NT2/D1 (cell line): Measurements from ENCODE around the gene GABRA5.

Experiments
- DNase-seq: peaks from one replicate; pipeline ENCODE4 v3.0.0-alpha.2; 2011; ENCODE audit warnings: low read depth, low spot score
- H3K27me3 ChIP-seq: 2 replicates; pipeline ENCODE4 v1.6.0; 2011; ENCODE audit warnings: mild to moderate bottlenecking; ENCODE audit not compliant: insufficient read length, insufficient read depth
- H3K36me3 ChIP-seq: 2 replicates; pipeline ENCODE4 v1.6.1; 2011; ENCODE audit warnings: mild to moderate bottlenecking, low read length, mixed read lengths; ENCODE audit not compliant: insufficient read depth, insufficient read length
- H3K4me1 ChIP-seq: 2 replicates; pipeline ENCODE4 v1.5.1; 2011; ENCODE audit not compliant: insufficient read depth, insufficient read length
- H3K4me3 ChIP-seq: 2 replicates; pipeline ENCODE4 v1.5.1; 2011; ENCODE audit warnings: low read depth; ENCODE audit not compliant: insufficient read length
- H3K9ac ChIP-seq: 2 replicates; pipeline ENCODE4 v1.6.0; 2011; ENCODE audit warnings: low read depth; ENCODE audit not compliant: insufficient read length
- H3K9me3 ChIP-seq: 2 replicates; pipeline ENCODE4 v1.5.1; 2011; ENCODE audit warnings: mild to moderate bottlenecking, low read length; ENCODE audit not compliant: insufficient read depth
- SUZ12 ChIP-seq: IDR thresholded peaks from 2 replicates; pipeline ENCODE4 v1.6.1; 2011; ENCODE audit not compliant: insufficient read length, insufficient read depth; ENCODE audit errors: extremely low read depth
- YY1 ChIP-seq: IDR thresholded peaks from 2 replicates; pipeline ENCODE4 v1.6.1; 2011; ENCODE audit not compliant: insufficient read length, insufficient read depth
- ZNF274 ChIP-seq: IDR thresholded peaks from 2 replicates; pipeline ENCODE4 v1.6.1; 2011; ENCODE audit warnings: mild to moderate bottlenecking, low read depth, low read length

The GABRA5 gene

GRCh38 chr15:26889298-26889898 lies 22.5 kb downstream of the GABRA5 start:
- H3K4me1 ChIP-seq = no peaks in the 10 kb centered on the region
- peaks cover 16% of the 10 kb centered on the region for H3K36me3 ChIP-seq
- no peaks in the 10 kb centered on the region for H3K27me3 ChIP-seq
- peak; percentile 51 for DNase-seq
- H3K4me3 ChIP-seq = no peak overlapping the region
- TF ChIP-seq SUZ12 = no peak
- no peaks in the 10 kb centered on the region for H3K9me3 ChIP-seq
- H3K9ac ChIP-seq = no peak overlapping the region

DNA sequence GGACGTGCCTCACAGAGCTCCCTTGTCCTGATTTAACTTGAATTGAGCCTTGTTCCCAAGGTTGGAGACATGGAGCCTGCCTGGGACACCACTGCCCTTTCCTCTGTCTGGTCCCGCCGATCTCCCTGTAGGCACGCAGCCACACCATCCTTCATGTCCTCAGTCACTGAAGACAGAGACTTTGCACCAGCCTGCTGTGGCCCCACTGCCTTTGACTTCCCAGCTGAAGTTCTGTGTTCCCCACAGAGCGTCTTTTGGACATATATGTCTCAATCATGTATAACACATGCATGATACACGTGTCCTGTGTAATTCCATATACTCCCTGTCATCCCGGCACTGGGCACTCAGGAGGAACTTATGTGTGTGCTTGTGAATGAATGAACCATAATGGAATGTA lies 23.6 kb downstream of the GABRA5 start:
- Histone ChIP-seq H3K4me3 (no peak overlapping the region), H3K9me3 (no peaks in the 10 kb centered on the region), H3K27me3 (no peaks in the 10 kb centered on the region), H3K4me1 (no peaks in the 10 kb centered on the region), H3K36me3 (peaks cover 12% of the 10 kb centered on the region), H3K9ac (no peak overlapping the region)
- no peak for DNase-seq
- TF ChIP-seq SUZ12 (no peak), ZNF274 (no peak), YY1 (no peak)

GRCh38 chr15:26890988-26891387 lies 24.1 kb downstream of the GABRA5 start:
- DNase-seq = no peak

GRCh38 chr15:26891448-26892181 lies 24.8 kb downstream of the GABRA5 start:
- DNase-seq = peak; percentile 55
- H3K9me3 ChIP-seq = no peaks in the 10 kb centered on the region
- H3K4me3 ChIP-seq = no peak overlapping the region
- H3K27me3 ChIP-seq = no peaks in the 10 kb centered on the region
- TF ChIP-seq YY1 = no peak
- no peak for TF ChIP-seq SUZ12
- TF ChIP-seq ZNF274 = no peak
- H3K4me1 ChIP-seq = no peaks in the 10 kb centered on the region
- peak overlapping the region; percentile 46 for H3K9ac ChIP-seq
- H3K36me3 ChIP-seq = peaks cover 10% of the 10 kb centered on the region

More at GRCh38 chr15:26890988-26891387, 24.1 kb downstream of the GABRA5 start:
- Histone ChIP-seq H3K36me3 (peaks cover 10% of the 10 kb centered on the region), H3K27me3 (no peaks in the 10 kb centered on the region), H3K4me1 (no peaks in the 10 kb centered on the region), H3K4me3 (no peak overlapping the region), H3K9ac (no peak overlapping the region), H3K9me3 (no peaks in the 10 kb centered on the region)
- TF ChIP-seq YY1 = no peak
- no peak for TF ChIP-seq ZNF274
- TF ChIP-seq SUZ12 = no peak

GRCh38 chr15:26892182-26892518 lies 25.3 kb downstream of the GABRA5 start:
- H3K36me3 ChIP-seq = peaks cover 11% of the 10 kb centered on the region
- H3K4me1 ChIP-seq = no peaks in the 10 kb centered on the region
- no peaks in the 10 kb centered on the region for H3K9me3 ChIP-seq
- no peak overlapping the region for H3K4me3 ChIP-seq
- no peak for DNase-seq
- no peaks in the 10 kb centered on the region for H3K27me3 ChIP-seq
- no peak overlapping the region for H3K9ac ChIP-seq
- TF ChIP-seq ZNF274 (no peak), SUZ12 (no peak), YY1 (no peak)

DNA sequence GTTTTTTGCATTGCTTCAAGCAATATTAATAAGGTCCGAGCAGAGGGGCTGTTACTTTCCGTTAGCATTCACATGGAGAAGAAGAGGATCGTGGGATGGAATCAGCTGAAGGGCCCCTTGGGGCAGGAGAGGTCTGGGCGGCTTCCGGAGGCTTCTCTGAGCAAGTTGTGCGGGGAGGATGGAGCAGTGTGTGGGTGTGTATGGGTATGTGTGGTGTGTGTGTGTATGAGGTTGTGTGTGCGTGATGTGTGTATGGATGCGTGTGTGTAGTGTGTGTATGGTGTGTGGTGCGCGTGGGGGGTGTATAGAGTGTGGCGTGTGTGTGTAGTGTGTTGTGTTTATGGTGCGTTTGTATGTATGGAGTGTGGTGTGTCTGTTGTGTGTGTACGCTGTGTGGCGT lies 25.8 kb downstream of the GABRA5 start:
- Histone ChIP-seq H3K27me3 (no peaks in the 10 kb centered on the region), H3K4me1 (no peaks in the 10 kb centered on the region), H3K9ac (no peak overlapping the region), H3K36me3 (peaks cover 13% of the 10 kb centered on the region), H3K4me3 (no peak overlapping the region), H3K9me3 (no peaks in the 10 kb centered on the region)
- no peak for TF ChIP-seq YY1
- no peak for TF ChIP-seq ZNF274
- TF ChIP-seq SUZ12 = no peak
- DNase-seq = no peak

DNA sequence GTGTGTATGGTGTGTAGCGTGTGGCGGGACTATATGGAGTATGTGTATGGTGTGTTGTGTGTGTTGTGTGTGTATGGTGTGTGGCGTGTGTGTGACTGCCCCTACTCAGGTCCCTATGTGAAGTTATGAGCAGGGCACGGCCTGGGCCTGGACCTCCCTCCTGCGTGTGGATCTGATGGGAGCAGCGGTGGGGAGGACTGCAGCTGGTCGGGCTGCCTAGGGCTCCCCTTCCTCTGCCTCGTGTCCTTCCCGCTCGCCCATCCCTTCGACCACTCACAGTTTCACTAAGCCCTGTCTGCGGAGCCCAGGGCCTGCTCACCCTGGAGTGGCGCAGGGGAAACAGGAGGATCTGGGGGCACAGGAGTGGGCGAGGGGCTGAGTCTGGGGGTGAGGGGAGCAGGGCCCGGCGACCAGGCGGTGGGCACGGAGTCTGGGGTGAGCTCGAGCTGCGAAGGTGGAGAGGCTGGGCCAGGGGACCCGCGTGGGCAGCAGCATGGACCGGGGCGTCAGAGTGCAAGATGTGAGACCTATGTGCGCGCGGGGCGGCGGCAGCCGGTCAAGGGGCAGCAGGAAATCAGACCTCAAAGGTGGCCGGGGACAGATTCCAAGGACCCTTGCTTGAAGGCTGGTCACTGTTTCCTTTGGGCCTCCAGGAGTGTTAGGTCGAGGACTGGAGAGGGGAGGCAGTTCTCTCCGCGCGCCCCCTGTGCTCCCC lies 26.6 kb downstream of the GABRA5 start:
- peaks cover 13% of the 10 kb centered on the region for H3K36me3 ChIP-seq
- no peaks in the 10 kb centered on the region for H3K27me3 ChIP-seq
- DNase-seq = no peak
- H3K9ac ChIP-seq = no peak overlapping the region
- no peak overlapping the region for H3K4me3 ChIP-seq
- no peaks in the 10 kb centered on the region for H3K9me3 ChIP-seq
- TF ChIP-seq ZNF274 = no peak
- TF ChIP-seq YY1 = no peak
- TF ChIP-seq SUZ12 = no peak
- no peaks in the 10 kb centered on the region for H3K4me1 ChIP-seq
